HG02763 (cell line): ENCODE measurements around the gene KMT2B.
"Not testable (repeated sequence)": the region's sequence is repeated elsewhere in the genome, so short reads cannot be mapped to it uniquely, and the experiment has no call there.

ENCODE experiments used
- ATAC-seq: cut with Tn5 transposase; IDR thresholded peaks from one replicate; pipeline ENCODE4 v1.9.1; 2021; ENCODE audit warnings: mild to moderate bottlenecking, moderate library complexity; ENCODE audit not compliant: unreplicated experiment

KMT2B gene, protein sequence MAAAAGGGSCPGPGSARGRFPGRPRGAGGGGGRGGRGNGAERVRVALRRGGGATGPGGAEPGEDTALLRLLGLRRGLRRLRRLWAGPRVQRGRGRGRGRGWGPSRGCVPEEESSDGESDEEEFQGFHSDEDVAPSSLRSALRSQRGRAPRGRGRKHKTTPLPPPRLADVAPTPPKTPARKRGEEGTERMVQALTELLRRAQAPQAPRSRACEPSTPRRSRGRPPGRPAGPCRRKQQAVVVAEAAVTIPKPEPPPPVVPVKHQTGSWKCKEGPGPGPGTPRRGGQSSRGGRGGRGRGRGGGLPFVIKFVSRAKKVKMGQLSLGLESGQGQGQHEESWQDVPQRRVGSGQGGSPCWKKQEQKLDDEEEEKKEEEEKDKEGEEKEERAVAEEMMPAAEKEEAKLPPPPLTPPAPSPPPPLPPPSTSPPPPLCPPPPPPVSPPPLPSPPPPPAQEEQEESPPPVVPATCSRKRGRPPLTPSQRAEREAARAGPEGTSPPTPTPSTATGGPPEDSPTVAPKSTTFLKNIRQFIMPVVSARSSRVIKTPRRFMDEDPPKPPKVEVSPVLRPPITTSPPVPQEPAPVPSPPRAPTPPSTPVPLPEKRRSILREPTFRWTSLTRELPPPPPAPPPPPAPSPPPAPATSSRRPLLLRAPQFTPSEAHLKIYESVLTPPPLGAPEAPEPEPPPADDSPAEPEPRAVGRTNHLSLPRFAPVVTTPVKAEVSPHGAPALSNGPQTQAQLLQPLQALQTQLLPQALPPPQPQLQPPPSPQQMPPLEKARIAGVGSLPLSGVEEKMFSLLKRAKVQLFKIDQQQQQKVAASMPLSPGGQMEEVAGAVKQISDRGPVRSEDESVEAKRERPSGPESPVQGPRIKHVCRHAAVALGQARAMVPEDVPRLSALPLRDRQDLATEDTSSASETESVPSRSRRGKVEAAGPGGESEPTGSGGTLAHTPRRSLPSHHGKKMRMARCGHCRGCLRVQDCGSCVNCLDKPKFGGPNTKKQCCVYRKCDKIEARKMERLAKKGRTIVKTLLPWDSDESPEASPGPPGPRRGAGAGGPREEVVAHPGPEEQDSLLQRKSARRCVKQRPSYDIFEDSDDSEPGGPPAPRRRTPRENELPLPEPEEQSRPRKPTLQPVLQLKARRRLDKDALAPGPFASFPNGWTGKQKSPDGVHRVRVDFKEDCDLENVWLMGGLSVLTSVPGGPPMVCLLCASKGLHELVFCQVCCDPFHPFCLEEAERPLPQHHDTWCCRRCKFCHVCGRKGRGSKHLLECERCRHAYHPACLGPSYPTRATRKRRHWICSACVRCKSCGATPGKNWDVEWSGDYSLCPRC (N-terminal part only)

DNA sequence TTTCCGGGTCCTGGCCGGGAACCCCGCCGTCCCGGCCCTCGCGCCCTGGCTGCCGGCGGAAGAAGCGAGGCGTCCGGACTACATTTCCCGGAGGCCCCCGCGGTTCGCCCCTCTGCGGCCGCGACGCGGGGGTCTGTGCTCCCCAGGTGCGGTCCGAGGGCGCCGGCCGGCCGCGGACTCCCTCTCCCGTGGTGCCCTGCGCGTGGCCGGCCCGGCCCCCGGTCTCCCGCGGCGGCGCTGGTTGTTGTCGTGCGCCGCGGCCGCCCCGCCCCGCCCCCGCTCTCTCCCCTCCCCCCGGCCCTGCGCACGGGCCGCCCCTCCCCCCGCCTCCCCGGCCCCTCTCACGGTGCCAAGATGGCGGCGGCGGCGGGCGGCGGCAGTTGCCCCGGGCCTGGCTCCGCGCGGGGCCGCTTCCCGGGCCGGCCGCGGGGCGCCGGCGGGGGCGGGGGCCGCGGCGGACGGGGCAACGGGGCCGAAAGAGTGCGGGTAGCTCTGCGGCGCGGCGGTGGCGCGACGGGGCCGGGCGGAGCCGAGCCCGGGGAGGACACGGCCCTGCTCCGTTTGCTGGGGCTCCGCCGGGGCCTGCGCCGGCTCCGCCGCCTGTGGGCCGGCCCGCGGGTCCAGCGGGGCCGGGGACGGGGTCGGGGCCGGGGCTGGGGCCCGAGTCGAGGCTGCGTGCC lies at the start of gene KMT2B:
Gene KMT2B, plus strand, starts transcription at position 339 of the 680 bp plus-strand sequence. Its CDS starts 16 bp downstream, at position 355.
- ATAC-seq: peak; percentile 52

DNA sequence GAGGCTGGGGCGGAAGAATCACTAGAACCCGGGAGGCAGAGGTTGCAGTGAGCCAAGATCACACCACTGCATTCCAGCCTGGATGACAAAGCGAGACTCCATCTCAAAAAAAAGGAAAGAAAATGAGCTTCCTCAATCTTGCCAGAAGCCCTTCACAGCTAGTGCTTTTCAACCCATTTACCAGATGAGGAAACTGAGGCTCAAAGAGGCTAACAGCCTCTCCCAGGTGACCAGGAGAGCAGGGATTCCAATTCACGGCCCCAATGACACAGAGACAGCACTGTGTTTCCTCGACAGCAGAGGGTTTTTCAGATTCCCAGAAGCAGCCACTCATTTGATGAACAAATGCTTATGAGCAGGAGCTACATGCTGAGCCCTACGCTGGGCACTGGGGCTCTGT lies 48.2 kb upstream of the KMT2B start:
- ATAC-seq: no peak

DNA sequence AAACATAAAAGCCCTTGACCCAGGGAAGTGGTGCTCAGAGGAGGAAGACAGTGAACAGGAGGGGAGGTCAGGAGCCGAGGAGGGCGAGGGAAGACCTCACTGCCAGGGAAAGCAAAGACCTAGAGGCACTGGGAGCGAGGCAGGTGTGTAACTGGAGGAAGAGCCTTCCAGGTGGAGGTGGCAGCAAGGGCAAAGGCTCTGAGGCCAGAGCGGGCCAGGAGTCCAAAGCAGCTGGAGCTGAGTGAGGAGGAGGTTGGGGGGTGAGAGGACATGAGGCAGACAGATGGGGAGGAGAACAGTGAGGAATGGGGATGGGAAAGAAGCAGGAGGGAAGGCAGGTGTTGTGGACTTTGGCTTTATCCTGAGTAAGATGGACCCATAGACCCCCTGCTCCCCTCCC lies 47.8 kb upstream of the KMT2B start:
- no peak for ATAC-seq

DNA sequence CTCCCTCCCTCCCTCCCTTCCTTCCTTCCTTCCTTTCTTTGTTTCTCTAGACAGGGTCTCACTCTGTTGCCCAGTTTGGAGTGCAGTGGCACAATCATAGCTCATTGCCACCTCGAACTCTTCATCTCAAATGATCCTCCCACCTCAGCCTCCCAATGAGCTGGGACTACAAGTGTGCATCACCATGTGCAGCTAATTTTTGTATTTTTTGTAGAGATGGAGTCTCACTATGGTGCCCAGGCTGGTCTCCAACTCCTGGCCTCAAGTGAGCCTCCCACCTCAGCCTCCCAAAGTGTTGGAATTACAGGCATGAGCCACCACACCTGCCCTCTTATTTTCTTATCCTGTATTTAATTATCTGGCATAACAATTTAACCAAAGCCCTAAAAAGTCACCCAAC lies 47.1 kb upstream of the KMT2B start:
- no peak for ATAC-seq

DNA sequence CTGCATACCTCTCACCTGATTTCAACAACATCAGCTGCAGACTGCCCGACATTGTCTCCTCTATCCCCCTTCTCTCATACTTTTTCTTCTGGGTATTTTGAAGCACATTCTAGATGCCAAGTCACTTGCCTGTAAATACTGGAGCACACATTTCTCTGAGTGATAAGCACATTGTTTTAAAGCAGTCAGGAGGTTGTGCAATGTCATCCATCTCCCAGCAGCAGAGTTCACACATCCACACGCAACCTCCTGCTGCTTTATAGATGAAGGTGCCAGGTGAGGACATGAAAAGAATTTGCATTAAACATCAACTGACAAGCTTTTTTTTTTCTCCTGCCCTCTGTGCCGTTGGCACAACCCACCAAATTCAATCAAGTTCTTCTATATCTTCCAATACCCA lies 46.0 kb upstream of the KMT2B start:
- ATAC-seq: no peak

DNA sequence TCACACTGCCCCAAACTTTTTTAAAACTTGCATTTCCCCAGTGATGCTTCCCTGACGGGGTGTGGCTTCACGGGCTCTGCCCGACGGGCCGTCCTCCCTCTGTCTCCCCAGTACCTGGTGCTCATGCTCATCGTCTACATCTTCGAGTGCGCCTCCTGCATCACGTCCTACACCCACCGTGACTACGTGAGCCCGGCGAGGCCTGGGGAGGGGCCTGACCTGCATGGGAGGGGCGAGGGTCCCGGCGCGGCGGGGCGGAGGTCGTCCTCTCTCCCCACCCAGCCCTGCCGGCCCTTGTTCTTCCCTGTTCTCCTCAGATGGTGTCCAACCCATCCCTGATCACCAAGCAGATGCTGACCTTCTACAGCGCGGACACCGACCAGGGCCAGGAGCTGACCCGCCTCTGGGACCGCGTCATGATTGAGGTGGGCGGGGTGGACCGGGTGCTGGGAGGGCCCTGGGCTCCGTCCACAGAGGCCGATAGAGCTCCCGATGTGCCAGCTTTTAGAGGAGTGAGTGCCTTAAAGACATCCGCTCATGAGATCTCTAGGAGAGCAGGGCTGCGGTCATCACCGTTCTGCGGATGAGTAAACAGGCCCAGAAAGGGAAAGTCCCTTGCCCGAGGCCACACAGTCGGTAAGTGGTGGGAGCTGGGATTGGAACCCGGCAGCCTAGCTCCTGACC lies 44.5 kb upstream of the KMT2B start:
- no peak for ATAC-seq

DNA sequence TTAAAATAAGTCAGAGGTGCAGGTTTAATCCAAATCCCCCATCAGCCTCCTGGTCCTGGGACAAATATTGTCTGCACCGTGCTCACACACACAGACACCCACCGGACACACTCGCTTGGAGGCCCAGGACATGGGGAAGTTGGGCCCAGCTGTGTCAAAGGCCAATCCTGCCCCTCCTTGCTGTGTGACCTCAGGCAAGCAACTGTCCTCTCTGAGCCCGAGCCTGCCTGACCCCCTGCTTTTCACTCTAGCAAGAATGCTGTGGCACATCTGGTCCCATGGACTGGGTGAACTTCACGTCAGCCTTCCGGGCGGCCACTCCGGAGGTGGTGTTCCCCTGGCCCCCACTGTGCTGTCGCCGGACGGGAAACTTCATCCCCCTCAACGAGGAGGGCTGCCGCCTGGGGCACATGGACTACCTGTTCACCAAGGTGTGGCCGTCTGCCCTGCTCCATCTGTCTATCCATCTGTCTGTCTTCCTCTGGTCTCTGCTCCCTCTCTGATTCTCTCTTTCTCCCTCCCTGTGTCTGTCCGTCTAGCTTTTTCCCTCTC lies 42.1 kb upstream of the KMT2B start:
- no peak for ATAC-seq

DNA sequence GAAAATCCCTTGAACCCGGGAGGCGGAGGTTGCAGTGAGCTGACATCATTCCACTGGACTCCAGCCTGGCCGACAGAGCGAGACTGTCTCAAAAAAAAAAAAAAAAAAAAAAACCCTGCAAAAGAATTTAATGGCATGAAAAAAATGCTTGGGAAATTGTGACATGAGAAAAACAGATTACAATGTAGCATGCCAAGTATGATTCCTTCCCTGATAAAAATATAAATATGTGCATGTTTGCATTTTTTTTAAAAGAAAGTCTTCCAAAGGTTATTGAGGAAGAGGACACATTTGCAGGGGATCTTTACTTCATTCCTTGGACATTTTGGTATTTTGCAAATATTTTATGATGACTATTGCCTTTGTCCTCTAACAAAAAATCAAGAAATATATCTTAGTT lies 28.0 kb upstream of the KMT2B start:
- no peak for ATAC-seq

DNA sequence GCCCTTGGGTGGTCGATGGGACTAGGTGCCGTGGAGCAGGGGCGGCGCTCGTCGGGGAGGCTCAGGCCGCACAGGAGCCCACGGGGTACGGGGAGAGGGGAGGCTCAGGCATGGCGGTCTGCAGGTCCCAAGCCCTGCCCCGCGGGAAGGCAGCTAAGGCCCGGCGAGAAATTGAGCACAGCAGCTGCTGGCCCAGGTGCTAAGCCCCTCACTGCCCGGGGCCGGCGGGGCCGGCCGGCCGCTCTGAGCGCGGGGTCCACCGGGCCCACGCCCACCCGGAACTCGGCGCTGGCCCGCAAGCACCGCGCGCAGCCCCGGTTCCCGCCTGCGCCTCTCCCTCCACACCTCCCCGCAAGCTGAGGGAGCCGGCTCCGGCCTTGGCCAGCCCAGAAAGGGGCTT lies 26.7 kb upstream of the KMT2B start:
- ATAC-seq: not testable (repeated sequence)

DNA sequence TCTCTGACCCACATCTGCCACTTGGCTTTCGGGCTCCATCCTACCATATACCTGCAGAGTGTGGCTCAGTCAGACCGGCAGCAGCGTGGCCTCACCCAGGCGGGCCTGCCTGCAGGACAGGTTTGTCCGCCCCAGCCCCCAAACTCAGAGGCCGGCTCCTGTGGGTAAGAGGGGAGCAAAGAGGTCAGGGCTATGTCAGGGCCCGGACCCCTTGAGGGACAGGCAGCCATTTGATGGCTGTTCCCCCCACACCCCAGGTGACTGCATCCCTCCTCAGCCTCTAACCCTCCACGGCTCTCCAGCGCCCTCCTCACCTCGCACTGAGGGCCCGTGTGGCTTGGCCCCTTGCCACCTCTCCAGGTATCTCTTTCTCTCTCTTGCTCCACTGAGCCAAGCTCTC lies 25.8 kb upstream of the KMT2B start:
- no peak for ATAC-seq

DNA sequence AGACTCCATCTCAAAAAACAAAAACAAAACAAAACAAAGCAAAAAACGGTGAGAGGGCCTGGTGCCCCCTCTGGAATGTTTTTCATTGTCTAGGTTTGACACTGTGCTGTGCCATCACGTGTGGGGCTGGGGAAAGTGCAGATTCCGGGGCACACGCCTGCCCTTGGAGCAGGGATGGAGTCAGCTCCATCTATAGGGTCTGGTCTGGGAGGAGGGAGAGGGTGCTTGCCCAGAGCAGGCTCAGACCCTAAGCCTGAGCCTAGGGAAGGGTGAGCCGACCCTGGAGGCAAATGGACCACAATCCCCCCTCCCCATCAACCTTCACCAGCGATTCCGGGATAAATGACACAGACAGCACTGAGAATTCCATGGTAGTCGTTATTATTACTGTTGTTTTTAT lies 24.4 kb upstream of the KMT2B start:
- ATAC-seq: no peak

DNA sequence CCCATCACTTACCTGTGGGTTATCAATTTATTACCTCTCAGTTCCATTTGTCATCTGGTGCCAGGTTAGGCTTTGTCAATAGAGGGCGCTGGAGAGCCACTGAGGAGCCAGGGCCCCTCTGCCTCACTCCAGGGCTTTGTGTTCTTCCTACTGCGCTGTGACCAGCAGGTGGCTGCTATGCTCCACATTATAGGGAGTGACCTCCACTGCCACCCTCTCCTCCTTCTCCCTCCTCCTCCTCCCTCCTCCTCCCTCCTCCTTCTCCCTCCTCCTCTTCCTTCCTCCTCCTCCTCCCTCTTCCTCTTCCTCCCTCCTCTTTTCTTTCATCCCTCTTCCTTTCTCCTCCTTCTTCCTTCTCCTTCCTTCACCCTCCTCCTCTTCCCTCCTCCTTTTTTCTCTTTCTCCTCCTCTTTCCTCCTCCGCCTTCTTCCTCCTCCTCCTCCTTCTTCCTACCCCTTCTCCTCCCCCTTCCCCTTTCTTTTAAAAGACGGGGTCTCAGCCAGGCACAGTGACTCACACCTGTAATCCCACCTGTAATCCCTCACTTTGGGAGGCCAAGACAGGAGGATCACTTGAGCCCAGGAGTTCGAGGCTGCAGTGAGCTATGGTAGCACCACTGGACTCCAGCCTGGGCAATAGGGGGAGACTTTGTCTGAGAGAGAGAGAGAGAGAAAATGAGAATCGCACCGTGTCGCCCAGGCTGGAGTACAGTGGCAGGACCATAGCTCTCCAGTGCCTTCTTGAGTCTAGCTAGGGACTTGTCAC lies 23.8 kb upstream of the KMT2B start:
- peak; percentile 76 for ATAC-seq

DNA sequence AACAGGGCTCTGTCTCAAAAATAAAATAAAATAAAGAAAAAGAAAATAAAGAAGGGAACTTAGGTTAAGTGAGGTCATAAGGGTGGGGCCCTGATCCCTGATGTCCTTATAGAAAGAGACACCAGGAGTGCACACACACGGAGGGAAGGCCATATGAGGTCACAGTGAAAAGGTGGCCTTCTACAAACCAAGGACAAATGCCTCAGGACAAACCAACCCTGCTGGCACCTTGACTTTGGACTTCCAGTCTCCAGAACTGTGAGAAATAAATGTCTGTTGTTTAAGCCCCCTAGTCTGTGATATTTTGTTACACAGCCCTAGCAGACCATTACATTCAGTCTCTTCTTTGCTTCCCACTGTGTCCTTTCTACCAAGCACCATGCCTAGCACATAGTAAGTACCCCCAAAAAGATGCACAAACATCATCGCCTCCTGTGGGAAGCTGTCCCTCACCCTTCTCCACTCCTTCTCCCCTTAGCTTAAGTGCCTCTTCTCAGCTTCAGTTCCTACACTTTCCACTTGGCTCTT lies 21.8 kb upstream of the KMT2B start:
- ATAC-seq: no peak

DNA sequence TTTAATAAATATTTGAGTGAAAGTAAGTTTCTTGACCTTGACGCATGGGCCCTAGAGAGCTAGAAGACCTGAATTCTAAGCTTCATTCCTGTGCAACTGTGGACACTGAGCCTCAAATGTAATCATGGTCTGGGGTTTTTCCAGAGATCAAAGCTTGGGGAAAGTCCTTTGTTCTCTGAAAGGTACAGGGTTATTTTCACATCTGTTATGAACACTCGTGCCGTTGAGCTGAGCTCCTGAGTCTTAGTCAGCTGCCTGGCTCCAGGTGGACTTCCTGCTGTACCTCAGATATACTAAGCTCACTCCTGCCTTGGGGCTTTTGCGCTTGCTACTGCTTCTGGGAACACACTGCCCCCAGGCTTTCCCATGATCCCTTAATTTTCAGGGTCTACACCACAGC lies 21.0 kb upstream of the KMT2B start:
- no peak for ATAC-seq

DNA sequence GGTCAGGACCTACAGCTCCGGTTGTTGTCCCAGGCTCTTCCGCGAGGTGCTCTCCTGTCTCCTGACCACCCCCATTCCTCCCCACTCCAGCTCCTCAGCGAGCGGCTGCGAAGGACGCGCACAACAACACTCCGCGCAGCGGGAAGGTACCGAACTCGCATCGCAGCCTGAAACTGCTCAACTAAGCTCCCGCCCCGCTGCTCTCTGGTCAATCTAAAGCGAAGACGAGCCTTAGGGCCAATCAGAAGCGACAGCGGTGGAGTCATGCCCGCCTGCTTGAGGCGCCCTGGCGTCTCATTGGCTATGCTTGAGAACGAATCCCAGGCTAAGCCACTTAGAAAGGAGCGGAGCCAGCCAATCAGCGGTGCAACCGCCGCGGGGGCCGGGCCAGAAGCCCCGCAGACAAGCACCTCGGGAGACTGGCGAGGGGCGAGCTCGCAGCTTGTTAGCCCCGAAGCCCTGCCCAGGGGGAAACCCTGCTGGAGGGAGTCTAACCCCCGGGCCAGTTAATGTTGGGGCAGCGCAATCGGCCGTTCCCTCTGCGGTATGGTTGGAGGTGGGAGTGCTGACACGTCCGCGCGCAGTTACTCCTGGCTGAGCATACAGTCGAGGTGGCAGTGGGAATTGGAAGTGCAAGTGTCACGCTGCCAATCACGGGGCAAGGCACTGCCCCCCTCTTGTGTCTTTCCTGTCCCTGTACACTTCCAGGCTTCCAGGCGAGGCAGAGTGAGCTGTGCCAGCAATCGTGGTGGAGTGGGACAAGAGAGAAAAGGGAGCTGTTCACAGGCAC lies 15.4 kb upstream of the KMT2B start:
- ATAC-seq: peak; percentile 94

DNA sequence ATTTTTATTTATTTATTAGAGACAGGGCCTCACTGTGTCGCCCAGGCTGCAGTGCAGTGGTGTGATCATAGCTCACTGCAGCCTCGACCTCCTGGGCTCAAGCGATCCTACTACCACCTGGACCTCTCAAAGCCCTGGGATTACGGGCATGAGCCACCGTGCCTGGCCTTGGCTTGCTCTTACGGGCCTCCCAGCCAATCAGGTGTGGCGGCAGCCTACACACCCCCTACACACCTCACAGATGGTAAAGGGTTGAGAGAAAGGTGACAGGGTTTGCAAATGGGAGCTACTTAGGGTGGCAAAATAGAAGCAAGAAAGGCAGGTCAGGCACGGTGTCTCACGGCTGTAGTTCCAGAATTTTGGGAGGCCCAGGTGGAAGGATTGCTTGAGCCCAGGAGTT lies 14.5 kb upstream of the KMT2B start:
- no peak for ATAC-seq

DNA sequence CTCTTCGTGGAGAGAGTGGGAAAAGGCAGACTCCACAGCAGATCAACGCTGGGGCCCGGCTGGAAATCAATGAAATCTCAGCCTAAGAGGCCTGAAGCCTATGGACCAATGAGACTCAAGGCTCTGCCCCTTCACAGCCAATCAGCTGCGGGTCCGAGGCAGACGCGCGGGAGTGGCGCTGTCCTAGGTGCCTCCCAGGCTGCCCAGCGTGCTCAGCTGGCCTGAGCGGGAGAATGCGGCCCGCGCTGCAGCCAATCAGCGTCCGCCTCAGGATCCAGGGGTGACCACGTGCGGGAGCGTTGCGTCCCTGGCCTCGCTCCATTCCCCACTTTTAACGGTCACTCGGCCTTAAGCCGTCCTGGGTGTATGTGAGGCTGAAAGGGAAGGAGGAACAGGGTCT lies 13.6 kb upstream of the KMT2B start, which contains the start of gene ZBTB32:
Gene ZBTB32, plus strand, starts transcription at position 341 of the 400 bp plus-strand sequence. CDS start 10,069 bp downstream, outside the sequence.
- no peak for ATAC-seq

DNA sequence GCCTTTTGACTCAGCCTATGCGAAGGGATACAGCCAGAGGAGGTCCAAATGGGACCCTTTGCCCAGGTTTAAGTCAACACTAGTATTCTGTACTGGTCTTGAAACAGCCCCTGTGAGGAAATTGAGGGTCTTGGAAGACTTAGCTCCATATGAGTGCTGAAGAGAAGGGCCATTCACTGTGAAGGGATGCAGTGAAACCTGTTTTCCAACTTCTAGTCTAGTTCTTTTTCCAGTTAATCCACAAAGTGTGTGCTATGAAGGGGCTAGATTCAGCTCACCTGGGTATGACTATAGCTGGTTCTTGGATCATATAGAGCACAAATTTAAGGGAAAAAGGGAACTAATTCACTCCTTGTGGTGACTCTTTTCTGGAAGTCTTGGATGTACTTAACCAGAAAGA lies 9.4 kb upstream of the KMT2B start:
- no peak for ATAC-seq
